HG02884 (cell line): ENCODE results near the gene SERPINE2.

Experiments
- ATAC-seq: cut with Tn5 transposase; IDR thresholded peaks from one replicate; pipeline ENCODE4 v1.9.1; 2021; ENCODE audit warnings: mild to moderate bottlenecking, moderate library complexity; ENCODE audit not compliant: unreplicated experiment

The SERPINE2 gene

GRCh38 chr2:223979730-223980396 is 59.2 kb downstream of the SERPINE2 start:
- no peak for ATAC-seq

GRCh38 chr2:223978451-223978850 is 60.6 kb downstream of the SERPINE2 start:
- no peak for ATAC-seq

- ATAC-seq, result no peak
Observed at GRCh38 chr2:223976635-223977226, 62.4 kb downstream of the SERPINE2 start.

GRCh38 chr2:223973606-223974005 is 65.5 kb downstream of the SERPINE2 start:
- ATAC-seq, result no peak

- ATAC-seq, result no peak
Observed at GRCh38 chr2:223972656-223973102, 66.4 kb downstream of the SERPINE2 start.

GRCh38 chr2:223971731-223972130 is 67.4 kb downstream of the SERPINE2 start:
- ATAC-seq, result no peak

- ATAC-seq, result peak; percentile 60
Observed at GRCh38 chr2:223970343-223971128, 68.5 kb downstream of the SERPINE2 start.

- peak; percentile 12 for ATAC-seq
Observed at GRCh38 chr2:223969856-223970255, 69.2 kb downstream of the SERPINE2 start.

GRCh38 chr2:223969315-223969714 is 69.8 kb downstream of the SERPINE2 start:
- ATAC-seq, result no peak

GRCh38 chr2:223967981-223968380 is 71.1 kb downstream of the SERPINE2 start:
- no peak for ATAC-seq

- ATAC-seq, result no peak
Observed at GRCh38 chr2:223959688-223960087, 79.4 kb downstream of the SERPINE2 start.

- ATAC-seq, result peak; percentile 84
Observed at GRCh38 chr2:223957092-223957851, 81.8 kb downstream of the SERPINE2 start, which contains the start of gene MRPL44. Gene MRPL44 (plus strand): TSS chr2:223957463. CDS start chr2:223957473, 10 bp downstream.

GRCh38 chr2:223956300-223956699 is 82.8 kb downstream of the SERPINE2 start:
- ATAC-seq, result peak; percentile 21

GRCh38 chr2:223954401-223954800 is 84.7 kb downstream of the SERPINE2 start:
- no peak for ATAC-seq

- ATAC-seq, result peak; percentile 55
Observed at GRCh38 chr2:223952280-223952968, 86.7 kb downstream of the SERPINE2 start.

- ATAC-seq, result no peak
Observed at GRCh38 chr2:223950448-223951347, 88.4 kb downstream of the SERPINE2 start.

GRCh38 chr2:223949241-223949840 is 89.7 kb downstream of the SERPINE2 start:
- ATAC-seq, result no peak

GRCh38 chr2:223947711-223948205 is 91.3 kb downstream of the SERPINE2 start:
- no peak for ATAC-seq

GRCh38 chr2:223945755-223946154 is 93.3 kb downstream of the SERPINE2 start:
- ATAC-seq, result no peak
